GM12878 (cell line): ENCODE results near the gene SPINDOC. TPM values are rescaled to one million over a fixed set of nuclear protein-coding genes. Genes with fewer than 3 reads are reported as not detected.

Experiments used
- BCLAF1 ChIP-seq: fragments of 450-650 bp; IDR thresholded peaks from 2 replicates; pipeline ENCODE4 v1.6.1; 2017; ENCODE audit warnings: antibody characterized with exemption, mild to moderate bottlenecking, moderate library complexity
- BHLHE40 ChIP-seq, 2 experiments: fragments of 450-650 bp in 1 of 2; IDR thresholded peaks; 2 replicates each; pipeline ENCODE4 v1.6.1; 2011 to 2017; ENCODE audit warnings: low read depth in 2 of 2, borderline replicate concordance in 1 of 2, improper control_type of control experiment in 1 of 2, low read length in 1 of 2, mild to moderate bottlenecking in 1 of 2
- CBFB ChIP-seq: IDR thresholded peaks from 2 replicates; pipeline ENCODE4 v1.6.1; 2016; ENCODE audit warnings: antibody characterized with exemption, low read depth
- CEBPB ChIP-seq, 2 experiments: fragments of 150-350 bp in 1 of 2; IDR thresholded peaks; 2 replicates each; pipeline ENCODE4 v1.6.1; 2012 to 2014; ENCODE audit warnings: low read depth in 2 of 2, low read length in 2 of 2, borderline replicate concordance in 1 of 2, inconsistent platforms in 1 of 2
- CTCF ChIP-seq, 3 experiments: IDR thresholded peaks in 2 of 3; conservative IDR thresholded peaks in 1 of 3; 2 replicates each; pipeline ENCODE4 v1.5.1; 2011; ENCODE audit warnings: low read depth in 3 of 3, low read length in 3 of 3, mild to moderate bottlenecking in 3 of 3, control low read depth in 2 of 3, moderate library complexity in 2 of 3, inconsistent platforms in 1 of 3, mixed read lengths in 1 of 3; ENCODE audit not compliant: control insufficient read depth in 2 of 3, insufficient read depth in 1 of 3; ENCODE audit errors: extremely low read depth in 1 of 3
- ETV6 ChIP-seq, 2 experiments: fragments of 450-650 bp in 1 of 2; IDR thresholded peaks in 1 of 2; conservative IDR thresholded peaks in 1 of 2; 2 replicates each; pipeline ENCODE4 v1.6.1; 2014; ENCODE audit warnings: antibody characterized with exemption in 1 of 2, borderline replicate concordance in 1 of 2, low read depth in 1 of 2, mild to moderate bottlenecking in 1 of 2, moderate library complexity in 1 of 2
- GATAD2B ChIP-seq: fragments of 450-650 bp; conservative IDR thresholded peaks from 2 replicates; pipeline ENCODE4 v1.6.1; 2017; ENCODE audit warnings: low read depth, mild to moderate bottlenecking, moderate library complexity
- IKZF1 ChIP-seq: fragments of 450-650 bp; conservative IDR thresholded peaks from 2 replicates; pipeline ENCODE4 v1.6.1; 2017; ENCODE audit warnings: antibody characterized with exemption, mild to moderate bottlenecking
- KDM1A ChIP-seq: fragments of 200-600 bp; sonication (generic); IDR thresholded peaks from 2 replicates; pipeline ENCODE4 v1.6.1; 2016; ENCODE audit warnings: borderline replicate concordance
- NKRF ChIP-seq: fragments of 450-650 bp; conservative IDR thresholded peaks from 2 replicates; pipeline ENCODE4 v1.6.1; 2017; ENCODE audit warnings: mild to moderate bottlenecking, moderate library complexity
- POLR2AphosphoS5 ChIP-seq: IDR thresholded peaks from 2 replicates; pipeline ENCODE4 v1.6.1; 2011; ENCODE audit warnings: mild to moderate bottlenecking, low read length, inconsistent platforms
- RAD21 ChIP-seq: IDR thresholded peaks from 2 replicates; pipeline ENCODE4 v1.6.1; 2011; ENCODE audit warnings: mild to moderate bottlenecking, low read depth, low read length, moderate library complexity; ENCODE audit not compliant: insufficient read depth
- SMARCA5 ChIP-seq: fragments of 450-650 bp; IDR thresholded peaks from 2 replicates; pipeline ENCODE4 v1.6.1; 2017; ENCODE audit warnings: mild to moderate bottlenecking
- YY1 ChIP-seq: IDR thresholded peaks from 2 replicates; pipeline ENCODE4 v1.6.1; 2011; ENCODE audit warnings: low read depth, mild to moderate bottlenecking, low read length
- ZBTB33 ChIP-seq: fragments of 450-650 bp; IDR thresholded peaks from 2 replicates; pipeline ENCODE4 v1.6.1; 2017; ENCODE audit warnings: mild to moderate bottlenecking
- ZNF274 ChIP-seq: IDR thresholded peaks from one replicate; pipeline ENCODE4 v1.8.0; 2011; ENCODE audit not compliant: insufficient read length, insufficient read depth
- polyA plus RNA-seq, 11 experiments: library from polyadenylated mRNA; depleted of rRNA in 4 of 11; unstranded in 6 of 11; stranded (reverse) in 5 of 11; fragments of >200 nt; fragmentation: Nextera tagmentation in 4 of 11; fragmentation: Illumina TruSeq in 1 of 11; extraction: Ambion mirVana in 4 of 11; extraction: Trizol in 1 of 11; gene quantifications; 1 replicate in 1 of 11; 2 replicates in 10 of 11; pipeline versions ENCODE4 v1.2.1 to v1.2.3, GENCODE V29; 2011 to 2016; ENCODE audit warnings: inconsistent platforms in 2 of 11, missing spikeins in 2 of 11, low read depth in 1 of 11
- total RNA-seq, 4 experiments: library from RNA; depleted of rRNA in 3 of 4; stranded (reverse); fragments of >200 nt in 3 of 4; fragmentation: Illumina TruSeq in 1 of 4; extraction: Trizol in 1 of 4; gene quantifications; 2 replicates each; pipeline versions ENCODE4 v1.2.1 to v1.2.3, GENCODE V29; 2013 to 2021

The SPINDOC gene
- total and polyA plus RNA-seq, 10 of the 15 experiments (the other 5 are each of a cell fraction or from before 2014, with no cell fraction given) = 0.88 to 38.2 (median 16.9) TPM

GRCh38 chr11:63768237-63769041 is 44.8 kb upstream of the SPINDOC start, which contains the start of gene ZFTA (continued):
- TF ChIP-seq CBFB (no peak), CEBPB (IDR thresholded peaks at IDR 0.05; ENCODE audit: borderline replicate concordance in 1 of 2, low read depth in 2 of 2, low read length in 2 of 2) (no peak), ETV6 (conservative IDR thresholded peaks at IDR 0.05 in 1 of 2, IDR thresholded peaks at IDR 0.05 in 1 of 2; ENCODE audit: borderline replicate concordance in 1 of 2, low read depth in 1 of 2) (no peak), BCLAF1 (0 out of 2 replicates have a peak, but pooled peaks have one; percentile 19), NKRF (no peak), IKZF1 (peak; percentile 61; the same call in 1 of the 2 replicates), BHLHE40 (IDR thresholded peaks at IDR 0.05; ENCODE audit: borderline replicate concordance in 1 of 2, low read depth in 2 of 2, low read length in 1 of 2) (peak; percentile 17 to 46; a peak in 2 of 4 replicates), SMARCA5 (peak; percentile 91), RAD21 (peak; percentile 75), CTCF (IDR thresholded peaks at IDR 0.05 in 2 of 3, conservative IDR thresholded peaks at IDR 0.05 in 1 of 3; ENCODE audit: control insufficient read depth in 2 of 3, extremely low read depth in 1 of 3, insufficient read depth in 1 of 3, low read depth in 3 of 3, low read length in 3 of 3) (peak; percentile 54 to 74 (median 65); a peak in 5 of 6 replicates), GATAD2B (no peak; the same call in none of the 2 replicates), YY1 (peak; percentile 79), POLR2AphosphoS5 (no peak), ZBTB33 (no peak), KDM1A (no peak), ZNF274 (no peak)
